GM21515 (cell line): ENCODE measurements around the gene ACSM2B.
"Not testable (repeated sequence)": the region's sequence is repeated elsewhere in the genome, so short reads cannot be mapped to it uniquely, and the experiment has no call there.

Experiments used
- ATAC-seq: cut with Tn5 transposase; IDR thresholded peaks from one replicate; pipeline ENCODE4 v1.9.1; 2021; ENCODE audit not compliant: unreplicated experiment

The ACSM2B gene

DNA sequence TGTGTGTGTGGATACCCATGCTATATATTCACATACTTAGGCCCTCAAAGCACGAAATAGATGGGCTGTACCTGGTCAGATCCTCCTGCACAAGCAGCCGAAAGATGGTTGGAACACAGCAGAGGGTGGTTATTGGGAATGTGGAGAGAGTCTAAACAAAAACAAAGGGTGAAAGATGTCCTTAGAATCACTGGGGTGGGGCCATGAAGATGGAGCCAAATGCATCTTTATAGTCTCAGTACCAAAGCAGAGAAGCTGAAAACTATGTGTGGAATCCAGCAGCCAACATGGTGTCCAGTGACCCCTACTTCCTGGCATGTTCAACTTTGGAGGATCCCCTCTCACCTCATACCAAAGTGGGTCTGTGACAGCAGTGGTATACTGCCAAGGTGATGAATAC, 19.5 kb upstream of the ACSM2B start:
- not testable (repeated sequence) for ATAC-seq

DNA sequence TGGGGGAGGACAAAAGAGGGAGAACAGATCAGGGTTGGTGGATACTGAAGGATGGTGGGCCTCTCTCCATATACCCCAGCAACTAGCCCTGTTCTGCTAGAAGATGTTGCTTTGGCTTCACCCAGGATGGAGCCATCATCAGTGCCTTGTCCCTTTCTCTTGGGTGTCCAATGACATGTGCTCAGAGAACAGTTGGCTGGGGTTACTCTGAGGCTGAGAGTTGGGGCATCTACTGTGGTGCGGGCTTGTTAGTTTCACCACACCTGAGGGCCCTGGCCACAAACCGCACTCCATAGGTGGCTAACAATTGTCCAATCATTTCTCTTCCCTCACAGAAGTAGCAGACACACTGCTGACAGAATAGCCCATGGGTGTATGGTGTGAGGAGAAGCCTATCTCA, 18.9 kb upstream of the ACSM2B start:
- ATAC-seq = not testable (repeated sequence)

DNA sequence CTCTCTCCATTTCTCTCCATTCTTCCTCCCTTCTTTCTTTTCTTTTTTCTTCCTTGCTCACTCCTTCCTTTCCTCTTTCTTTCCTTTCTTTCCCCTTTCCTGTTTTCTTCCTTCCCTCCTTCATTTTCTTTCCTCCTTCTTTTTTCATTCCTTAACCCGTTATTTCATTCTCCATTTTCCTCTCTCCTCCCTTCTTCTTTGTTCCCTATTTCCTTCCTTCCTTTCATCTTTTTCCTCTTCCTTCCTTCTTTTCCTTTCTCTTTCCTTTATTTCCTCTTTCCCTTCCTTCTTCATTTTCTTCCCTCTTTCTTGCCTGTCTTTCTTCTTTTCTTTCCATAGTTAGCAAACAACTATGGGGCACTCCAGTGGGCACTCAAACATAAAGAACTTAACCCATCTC, 16.6 kb upstream of the ACSM2B start:
- not testable (repeated sequence) for ATAC-seq

DNA sequence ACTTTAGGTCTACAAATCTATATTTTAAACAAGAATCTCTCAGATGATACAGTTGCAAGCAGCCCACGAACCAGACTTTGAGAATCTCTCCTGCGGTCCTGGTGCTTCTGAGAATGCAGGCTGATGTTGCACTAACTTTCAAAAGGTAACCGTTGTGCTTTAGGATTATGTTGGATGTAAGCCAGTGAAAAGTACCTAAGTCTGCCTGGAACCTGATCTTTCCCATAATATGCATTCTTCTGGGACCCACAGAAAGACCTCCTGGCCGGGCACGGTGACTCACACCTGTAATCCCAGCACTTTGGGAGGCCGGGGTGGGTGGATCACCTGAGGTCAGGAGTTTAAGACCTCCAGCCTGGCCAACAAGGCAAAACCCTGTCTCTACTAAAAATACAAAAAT, 13.3 kb upstream of the ACSM2B start:
- ATAC-seq = not testable (repeated sequence)

DNA sequence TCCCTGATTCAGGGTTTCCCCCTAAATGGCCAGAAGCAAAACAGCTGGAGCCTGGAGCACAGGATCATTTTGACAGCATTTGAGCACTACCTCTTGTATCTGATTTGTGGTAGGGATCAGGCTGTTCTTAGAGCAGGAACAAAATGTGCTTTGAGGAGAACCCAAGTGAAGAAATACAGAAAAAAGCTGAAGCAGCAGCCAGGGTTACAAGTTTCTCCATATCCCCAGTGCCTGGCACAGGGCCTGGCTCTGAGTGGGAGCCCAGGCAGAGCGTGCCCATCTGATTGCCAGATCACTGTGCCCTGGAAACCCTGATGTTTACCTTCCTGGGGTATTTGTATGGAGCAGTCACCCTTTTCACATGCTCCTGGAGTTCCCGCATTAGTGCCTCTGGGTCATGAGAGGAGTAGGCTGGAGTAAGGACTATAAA, 11.5 kb upstream of the ACSM2B start:
- ATAC-seq = not testable (repeated sequence)

DNA sequence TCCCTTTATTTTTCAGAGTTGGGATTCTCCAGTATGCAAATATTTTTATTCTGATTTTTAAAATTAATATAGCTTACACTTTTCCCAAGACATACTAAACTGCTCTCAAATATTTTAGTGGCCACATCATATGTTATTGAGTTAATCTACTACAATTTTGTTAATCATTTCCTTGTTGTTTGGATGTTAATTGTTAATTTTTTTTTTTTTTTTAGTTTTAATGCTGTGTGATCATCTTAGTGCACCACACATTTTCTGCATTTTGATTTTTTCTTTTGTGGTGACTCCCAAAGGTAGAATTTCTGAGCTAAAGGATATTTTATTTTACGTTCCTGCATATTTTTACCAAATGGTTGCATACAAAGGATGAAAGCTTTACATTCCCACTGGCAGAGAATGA, 10.5 kb upstream of the ACSM2B start:
- not testable (repeated sequence) for ATAC-seq

DNA sequence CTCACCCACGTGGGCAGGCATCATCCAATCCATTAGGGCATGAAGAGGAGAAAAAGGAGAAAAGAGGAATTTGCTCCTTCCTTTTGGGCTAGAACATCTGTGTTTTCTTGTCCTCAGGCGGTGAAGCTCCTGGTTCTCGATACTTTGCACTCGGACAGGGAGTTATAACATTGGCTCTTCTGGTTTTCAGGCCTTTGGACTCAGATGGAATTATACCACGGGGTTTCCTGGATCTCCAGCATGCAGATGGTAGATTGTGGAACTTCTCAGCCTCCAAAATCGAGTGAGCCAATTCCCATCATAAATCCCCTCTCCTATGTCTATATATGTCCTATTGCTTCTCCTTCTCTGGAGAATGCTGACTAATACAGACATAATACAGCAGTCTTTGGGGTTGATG, 9.9 kb upstream of the ACSM2B start:
- not testable (repeated sequence) for ATAC-seq

DNA sequence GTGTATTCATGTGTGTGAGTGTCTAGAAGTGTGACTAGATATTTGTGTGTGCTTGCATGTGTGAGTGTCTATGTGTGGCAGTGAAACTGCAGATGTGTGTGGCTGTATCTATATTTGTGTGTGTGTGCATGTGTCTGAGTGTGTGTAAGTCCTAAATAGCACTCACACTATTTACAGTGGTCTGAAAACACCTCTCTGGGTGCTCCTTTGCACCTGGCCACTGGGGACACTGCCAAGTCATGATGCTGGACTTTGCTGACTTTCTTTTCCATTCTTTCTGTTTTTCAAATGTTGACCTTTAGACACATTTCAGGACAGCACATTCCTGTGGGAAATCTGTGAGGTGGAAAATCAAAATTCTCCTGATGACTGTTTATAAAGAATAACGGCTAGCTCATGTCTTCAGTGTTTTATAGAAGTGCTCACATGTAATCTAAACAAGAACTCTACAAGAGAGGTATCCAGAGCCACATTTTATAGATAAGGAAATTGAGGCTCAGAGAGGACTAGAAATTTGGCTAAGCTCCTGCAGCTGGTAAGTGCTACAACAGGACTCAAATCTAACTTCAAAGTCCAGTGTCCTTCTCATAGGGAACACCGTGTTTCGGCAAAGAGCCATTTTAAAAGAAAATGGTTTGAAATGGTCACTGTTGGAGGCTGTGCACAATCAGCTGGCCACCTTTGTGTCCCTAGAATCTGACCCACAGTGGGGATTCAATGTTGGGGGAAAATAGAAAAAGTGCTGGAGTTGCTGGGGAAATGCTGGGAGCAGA, 4.5 kb upstream of the ACSM2B start:
- not testable (repeated sequence) for ATAC-seq

DNA sequence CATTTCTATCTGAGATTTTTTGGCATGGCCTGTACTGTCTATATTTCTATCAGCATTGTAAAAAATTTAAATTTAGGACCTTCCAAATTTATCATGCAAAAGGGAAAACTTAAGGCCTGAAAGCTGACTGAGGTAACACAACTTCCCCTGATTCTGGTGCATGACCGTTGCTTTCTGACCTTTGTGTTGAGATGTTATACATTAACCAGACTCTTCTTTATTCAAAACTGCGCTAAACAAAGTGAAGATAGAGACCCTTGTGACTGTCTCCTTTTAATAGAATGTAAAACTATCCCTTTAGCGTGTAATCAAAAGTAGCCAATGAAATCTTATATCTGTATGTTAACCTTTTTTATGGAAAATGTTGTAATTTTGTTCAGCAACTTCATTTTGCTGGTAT, 1.9 kb upstream of the ACSM2B start:
- ATAC-seq = not testable (repeated sequence)

DNA sequence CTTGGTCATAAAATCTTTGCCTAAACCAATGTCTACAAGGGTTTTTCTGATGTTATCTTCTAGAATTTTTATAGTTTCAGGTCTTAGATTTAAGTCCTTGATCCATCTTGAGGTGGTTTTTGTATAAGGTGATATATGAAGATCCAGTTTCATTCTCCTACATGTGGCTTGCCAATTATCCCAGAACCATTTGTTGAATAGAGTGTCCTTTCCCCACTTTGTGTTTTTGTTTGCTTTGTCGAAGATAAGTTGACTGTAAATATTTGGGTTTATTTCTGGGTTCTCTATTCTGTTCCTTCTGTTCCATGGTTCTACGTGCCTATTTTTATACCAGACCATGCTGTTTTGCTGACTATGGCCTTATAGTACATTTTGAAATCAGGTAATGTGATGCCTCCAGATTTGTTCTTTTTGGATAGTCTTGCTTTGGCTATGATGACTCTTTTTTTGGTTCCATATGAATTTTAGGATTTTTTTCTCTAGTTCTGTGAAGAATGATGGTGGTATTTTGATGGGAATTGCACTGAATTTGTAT, 7.0 kb downstream of the ACSM2B start:
- ATAC-seq = not testable (repeated sequence)

DNA sequence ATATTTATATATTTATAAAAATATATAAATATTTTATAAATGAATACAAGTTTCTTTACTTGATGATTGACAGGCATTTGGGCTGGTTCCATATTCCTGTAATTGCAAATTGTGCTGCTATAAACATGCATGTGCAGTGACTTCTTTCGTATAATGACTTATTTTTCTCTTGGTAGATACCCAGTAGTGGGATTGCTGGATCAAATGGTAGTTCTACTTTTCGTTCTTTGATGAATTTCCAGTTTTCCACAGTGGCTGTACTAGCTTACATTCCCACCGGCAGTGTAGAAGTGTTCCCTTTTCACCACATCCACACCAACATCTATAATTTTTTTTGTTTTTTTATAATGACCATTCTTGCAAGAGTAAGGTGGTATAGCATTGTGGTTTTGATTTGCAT, 7.8 kb downstream of the ACSM2B start:
- no peak for ATAC-seq

DNA sequence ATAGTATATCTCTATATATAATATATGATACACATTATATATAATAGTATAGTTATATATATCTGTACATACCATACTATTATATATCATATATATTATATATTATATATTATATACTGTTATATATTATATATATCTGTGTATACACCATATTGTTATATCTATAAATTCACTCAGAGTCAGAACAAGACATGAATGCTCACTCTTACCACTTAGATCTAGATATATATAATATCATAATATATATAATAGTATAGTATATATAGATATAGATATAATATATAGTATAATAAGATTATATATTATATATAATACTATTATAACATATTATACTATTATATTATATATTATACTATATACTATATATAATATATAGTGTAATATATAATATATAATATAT, 9.3 kb downstream of the ACSM2B start:
- no peak for ATAC-seq

DNA sequence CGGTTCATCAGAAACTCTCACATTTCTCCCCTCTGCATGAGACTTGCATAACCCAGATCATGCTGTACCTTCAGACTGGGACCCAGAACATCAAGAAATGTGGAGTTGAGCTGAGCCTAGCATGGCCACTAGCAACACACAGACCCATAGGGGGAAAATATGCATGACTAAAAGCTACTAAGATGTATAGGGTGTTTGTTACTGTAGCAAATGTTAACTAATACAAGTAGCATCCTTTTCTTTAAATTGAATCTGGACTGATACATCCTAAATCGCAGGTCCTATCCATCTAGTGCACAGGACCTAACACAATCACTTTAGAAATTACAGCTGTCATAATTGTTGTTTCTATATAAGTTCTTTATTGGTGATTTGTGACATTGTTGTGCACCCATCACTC, 10.8 kb downstream of the ACSM2B start:
- ATAC-seq = not testable (repeated sequence)

DNA sequence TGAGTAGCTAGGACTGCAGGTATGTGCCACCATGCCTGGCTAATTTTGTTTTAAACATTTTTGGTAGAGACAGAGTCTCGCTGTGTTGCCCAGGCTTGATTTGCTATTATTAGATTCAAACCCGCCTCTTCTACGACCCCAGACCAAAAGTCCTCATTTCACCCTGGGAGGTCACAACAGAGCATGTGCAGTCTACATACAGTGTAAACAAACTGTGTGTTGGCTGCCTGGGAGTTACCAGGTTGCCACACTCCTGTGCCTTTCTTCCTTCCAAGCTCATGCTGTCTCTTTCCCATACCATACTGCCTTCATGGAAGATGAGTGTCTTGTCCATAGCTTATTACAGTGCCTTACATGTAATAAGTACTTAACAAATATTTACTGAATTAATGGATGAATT, 11.9 kb downstream of the ACSM2B start:
- not testable (repeated sequence) for ATAC-seq

DNA sequence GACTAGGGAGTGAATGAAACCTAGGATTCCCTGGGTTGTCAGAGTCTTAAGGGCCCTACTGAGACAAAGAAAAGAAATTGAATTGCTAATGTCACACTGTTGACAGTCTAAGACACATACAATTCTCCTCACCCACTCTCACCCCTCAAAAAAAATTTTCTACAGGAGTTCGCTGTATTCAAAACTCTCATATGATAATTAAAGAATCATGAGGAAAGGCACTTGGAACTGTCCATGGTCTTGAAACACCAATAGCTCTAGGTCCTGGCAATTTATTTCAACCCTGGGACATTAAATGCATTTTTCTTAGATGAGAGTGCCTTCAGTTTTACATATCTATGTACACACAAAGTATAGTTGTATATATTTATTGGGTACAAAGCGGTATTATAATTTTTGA, 20.5 kb downstream of the ACSM2B start:
- not testable (repeated sequence) for ATAC-seq

DNA sequence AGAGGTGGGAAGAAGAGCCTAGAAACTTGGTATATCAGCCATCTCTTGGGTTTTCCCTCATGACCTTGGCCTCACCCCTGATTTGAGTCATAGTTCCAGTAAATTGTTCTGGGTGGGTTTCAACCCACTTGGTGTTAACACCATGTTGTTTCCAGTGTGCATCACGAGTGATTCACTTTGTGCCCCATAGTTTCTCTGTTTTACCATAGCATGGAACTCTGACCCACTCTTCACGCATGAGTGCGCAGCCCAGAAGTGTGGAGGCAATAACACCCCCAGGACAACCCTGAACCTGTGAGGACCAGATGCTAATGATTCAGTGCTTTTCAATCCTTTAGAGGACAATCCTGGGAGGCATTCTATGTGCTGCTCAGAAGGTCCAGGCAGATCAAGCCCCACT, 21.5 kb downstream of the ACSM2B start:
- not testable (repeated sequence) for ATAC-seq

DNA sequence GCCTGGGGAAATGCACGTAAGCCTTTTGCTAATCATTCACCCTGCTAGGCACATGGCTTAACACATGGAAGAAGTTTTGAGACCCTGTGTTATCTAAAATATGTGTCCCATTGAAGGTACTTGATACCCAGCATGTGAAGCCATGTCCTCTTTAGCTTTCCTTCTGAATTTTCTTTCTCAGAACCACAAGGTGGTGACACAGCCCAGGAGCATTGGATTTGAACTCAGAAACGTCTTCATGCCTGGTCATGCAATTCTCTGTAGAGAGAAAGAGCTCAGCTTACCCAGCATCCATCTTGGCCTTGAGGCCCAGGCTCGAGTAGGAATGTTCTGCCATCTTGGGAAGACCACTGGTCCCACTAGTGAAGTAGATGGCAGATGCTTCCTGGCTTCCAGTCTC, 22.7 kb downstream of the ACSM2B start:
- ATAC-seq = not testable (repeated sequence)

DNA sequence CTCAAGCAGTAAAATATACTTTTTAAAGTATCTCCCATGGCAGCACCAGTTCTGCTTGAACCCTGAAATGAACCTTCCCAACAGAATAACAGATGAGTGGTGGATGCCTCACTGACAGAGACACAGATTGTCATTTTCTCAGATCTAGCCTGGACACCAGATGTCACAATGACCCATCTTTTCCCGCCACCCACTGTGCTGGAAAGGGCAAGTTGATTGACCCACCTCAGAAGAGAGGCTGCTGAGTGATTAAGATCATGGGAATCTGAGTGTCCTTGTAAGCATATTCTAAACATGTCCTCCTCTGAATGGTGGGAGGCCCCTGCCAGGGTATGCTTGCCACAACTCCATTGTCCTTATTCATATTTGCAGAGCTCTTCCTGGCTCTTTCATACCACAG, 29.2 kb downstream of the ACSM2B start:
- ATAC-seq = not testable (repeated sequence)

DNA sequence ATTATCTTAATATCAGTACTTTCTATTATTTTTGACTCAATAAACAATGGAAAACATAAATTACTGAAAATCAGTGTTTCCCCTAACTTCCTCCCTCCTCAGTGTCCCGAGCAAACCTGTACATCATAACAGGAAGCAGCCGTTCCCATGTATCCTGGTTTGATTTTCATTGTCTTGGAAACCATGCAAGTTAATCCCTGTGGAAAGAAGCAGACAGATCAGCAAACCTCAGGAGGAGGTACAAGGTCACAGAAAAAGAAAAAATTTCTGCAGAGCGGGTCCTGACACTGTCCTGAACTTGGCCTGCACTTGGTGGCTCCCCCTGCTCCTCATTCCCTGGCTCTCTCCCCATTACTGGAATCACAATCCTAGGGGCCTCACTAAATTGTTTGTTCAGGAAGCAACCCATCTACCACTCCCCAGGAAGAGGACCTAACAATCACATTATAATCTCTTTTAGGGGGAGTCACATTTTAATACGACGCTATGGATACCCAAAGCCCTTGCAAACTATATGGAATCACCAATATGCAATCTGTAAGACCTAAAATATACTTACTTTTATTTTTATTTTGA, 29.8 kb downstream of the ACSM2B start:
- not testable (repeated sequence) for ATAC-seq

DNA sequence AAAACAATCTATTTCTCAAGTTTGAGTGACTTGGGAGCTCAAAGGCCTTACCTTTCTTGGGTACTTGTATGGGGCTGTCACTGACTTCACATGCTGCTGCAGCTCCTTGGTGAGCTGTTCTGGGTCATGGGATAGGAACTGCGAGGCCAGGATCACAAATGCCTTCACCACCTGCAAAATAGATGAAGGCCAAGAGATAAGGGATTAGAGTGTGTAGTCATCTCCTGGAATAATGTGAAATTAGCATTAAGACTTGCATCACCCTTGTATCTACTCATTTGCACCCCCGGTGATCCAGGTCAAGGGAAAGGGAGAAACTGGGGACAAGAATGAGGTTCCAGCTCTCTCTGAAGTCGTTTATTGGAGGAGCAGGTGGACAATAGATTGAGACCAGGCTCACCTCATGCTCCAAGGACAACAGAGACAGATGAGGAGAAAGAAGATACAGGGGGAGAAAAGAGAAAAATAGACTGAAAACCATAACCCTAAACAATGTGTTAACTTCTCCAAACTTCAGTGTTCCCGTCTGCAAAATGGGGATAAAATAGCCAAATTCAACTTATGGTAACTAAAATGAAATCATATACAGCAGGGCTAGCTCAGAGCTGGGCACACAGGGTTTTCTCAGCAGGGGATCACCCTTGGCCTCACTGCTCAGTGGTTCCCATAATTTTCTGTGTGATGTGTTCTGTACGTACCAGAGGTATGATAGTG, 35.4 kb downstream of the ACSM2B start:
- ATAC-seq = not testable (repeated sequence)

DNA sequence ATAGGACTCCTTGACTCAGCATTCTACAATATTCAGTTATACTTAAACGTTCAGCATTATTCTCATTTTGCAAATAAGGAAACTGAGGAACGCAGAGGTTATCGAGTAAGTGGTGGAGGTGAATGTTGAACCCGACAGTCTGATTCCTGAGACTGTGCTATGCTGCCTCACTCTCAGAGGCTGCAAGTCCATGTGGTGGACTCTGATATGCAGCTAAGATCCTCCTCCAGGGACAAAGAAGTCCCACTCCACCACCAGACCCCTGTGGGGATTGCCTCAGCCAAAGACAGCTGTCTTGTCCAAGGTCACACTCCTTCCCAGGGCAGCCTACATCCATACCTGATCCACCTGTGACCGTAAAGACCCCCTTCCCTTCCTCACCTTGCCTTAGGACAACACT, 37.5 kb downstream of the ACSM2B start:
- ATAC-seq = no peak

DNA sequence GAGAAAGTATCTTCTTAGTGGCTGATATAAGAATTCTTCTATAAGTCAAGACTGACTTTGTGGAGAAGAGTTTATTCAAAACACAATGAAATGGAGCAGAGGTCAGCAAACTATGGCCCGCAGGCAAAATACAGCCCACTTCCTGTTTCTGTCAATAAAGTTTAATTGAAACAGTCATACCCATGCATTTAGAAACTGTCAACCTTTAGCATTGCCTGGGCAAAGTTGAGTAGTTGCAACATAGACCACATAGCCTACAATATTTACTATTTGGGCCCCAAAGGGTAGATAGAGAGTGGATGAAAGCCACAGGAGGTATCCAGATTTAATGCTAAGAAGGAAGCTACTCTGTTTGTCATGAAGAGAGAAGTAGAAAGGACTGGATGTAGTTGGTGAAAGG, 38.0 kb downstream of the ACSM2B start:
- no peak for ATAC-seq
